Upper lobe of left lung (tissue), 6 donors: ENCODE results near the gene GMPPA. TPM values are rescaled to one million over a fixed set of nuclear protein-coding genes. Genes with fewer than 3 reads are reported as not detected.
A peak's percentile ranks its signal among the peaks of the same experiment; 100 is the strongest.

Experiments used
- ATAC-seq, 2 donors: fragments of 200-7000 bp; cut with Tn5 transposase; one replicate each; pipeline ENCODE4 v1.9.1; 2022; ENCODE audit warnings: mild to moderate bottlenecking in 2 of 2, moderate library complexity in 2 of 2; ENCODE audit not compliant: low FRiP score in 2 of 2
- DNase-seq, 2 donors: peaks; one replicate each; pipeline ENCODE4 v3.0.0-alpha.2; 2019 to 2020
- H3K27ac ChIP-seq, 4 donors: fragments of 200-600 bp; sonication (generic); one replicate each; pipeline ENCODE4 v1.5.1; 2016 to 2019
- H3K27me3 ChIP-seq, 4 donors: fragments of 200-600 bp; sonication (generic); one replicate each; pipeline ENCODE4 v1.5.1; 2017 to 2019
- H3K36me3 ChIP-seq, 4 donors: fragments of 200-600 bp; sonication (generic); one replicate each; pipeline ENCODE4 v1.5.1; 2016 to 2019
- H3K4me1 ChIP-seq, 4 donors: fragments of 200-600 bp; sonication (generic); one replicate each; pipeline ENCODE4 v1.5.1; 2018 to 2019
- H3K4me3 ChIP-seq, 4 donors: fragments of 200-600 bp; sonication (generic); one replicate each; pipeline ENCODE4 v1.5.1; 2017 to 2019; ENCODE audit warnings: mild to moderate bottlenecking in 2 of 4, moderate library complexity in 1 of 4
- H3K9me3 ChIP-seq, 4 donors: fragments of 200-600 bp; sonication (generic); one replicate each; pipeline ENCODE4 v1.5.1; 2018 to 2019
- CTCF ChIP-seq, 6 experiments: fragments of 450-650 bp in 4 of 6; fragments of 200-600 bp in 2 of 6; sonication (generic) in 2 of 6; IDR thresholded peaks; one replicate each; pipeline ENCODE4 v1.5.1; 2016 to 2019; ENCODE audit warnings: antibody characterized with exemption in 6 of 6
- EP300 ChIP-seq, 4 donors: sonication (generic); formaldehyde crosslinking; IDR thresholded peaks; one replicate each; pipeline ENCODE4 v1.5.1; 2017; ENCODE audit warnings: antibody characterized with exemption in 4 of 4, control low read depth in 2 of 4
- POLR2A ChIP-seq, 4 donors: fragments of 450-650 bp; IDR thresholded peaks; one replicate each; pipeline ENCODE4 v1.5.1; 2016 to 2017; ENCODE audit warnings: antibody characterized with exemption in 4 of 4, mild to moderate bottlenecking in 2 of 4
- POLR2AphosphoS5 ChIP-seq, 2 donors: sonication (generic); formaldehyde crosslinking; IDR thresholded peaks; one replicate each; pipeline ENCODE4 v1.5.1; 2017; ENCODE audit warnings: antibody characterized with exemption in 2 of 2
- WGBS, 2 donors: methylation state at CpG; one replicate each; pipeline ENCODE4 v1.1.5; 2017 to 2018; 5-methylcytosine and 5-hydroxymethylcytosine counted together
- total RNA-seq, 6 donors: library from RNA; depleted of rRNA in 4 of 6; stranded (reverse); fragments of >200 nt in 4 of 6; gene quantifications; one replicate each; pipeline versions ENCODE4 v1.1.0 to v1.2.1, GENCODE V29; 2016 to 2021
- donor health status: DM: no; HTN: no; CAD: no; lungs with moderate emphysema.
- donor health status: DM: no; HTN: yes; CAD: no; lungs with severe emphysema.

The GMPPA gene
- total RNA-seq, 6 donors from 2014 or later: 20.8 to 38.5 (median 24.9) TPM

GRCh38 chr2:219489315-219489714 lies 9.4 kb upstream of the GMPPA start:
- no peak overlapping the region for H3K27ac ChIP-seq
- DNase-seq: peak in 1 of 2 donors; percentile 58

GRCh38 chr2:219490186-219490585 lies 8.5 kb upstream of the GMPPA start:
- no peak overlapping the region for H3K4me3 ChIP-seq
- no peaks in the 10 kb centered on the region for H3K36me3 ChIP-seq
- TF ChIP-seq CTCF (IDR thresholded peaks at IDR 0.05) (no peak), POLR2A (IDR thresholded peaks at IDR 0.05) (no peak), EP300 (IDR thresholded peaks at IDR 0.05) (no peak), POLR2AphosphoS5 (IDR thresholded peaks at IDR 0.05) (no peak)
- no peaks in the 10 kb centered on the region for H3K9me3 ChIP-seq
- 87 to 89% methylated on average over 10 to 23 of the region's 23 CpGs for WGBS, 2 donors
- ATAC-seq: no peak
- no peak for DNase-seq
- peaks cover 0 to under 1% (median under 1%) of the 10 kb centered on the region in 4 donors for H3K4me1 ChIP-seq
- H3K27me3 ChIP-seq: peaks cover 0 to 25% (median 4%) of the 10 kb centered on the region in 4 donors
- H3K27ac ChIP-seq: no peak overlapping the region

More at GRCh38 chr2:219489315-219489714, 9.4 kb upstream of the GMPPA start:
- no peak overlapping the region for H3K4me3 ChIP-seq
- peaks cover 3 to 10% (median 8%) of the 10 kb centered on the region in 4 donors for H3K4me1 ChIP-seq
- TF ChIP-seq POLR2AphosphoS5 (IDR thresholded peaks at IDR 0.05): no peak
- TF ChIP-seq POLR2A (IDR thresholded peaks at IDR 0.05): no peak
- no peak for TF ChIP-seq CTCF (IDR thresholded peaks at IDR 0.05)
- no peak for TF ChIP-seq EP300 (IDR thresholded peaks at IDR 0.05)
- peaks cover under 1 to 31% (median 8%) of the 10 kb centered on the region in 4 donors for H3K27me3 ChIP-seq
- no peaks in the 10 kb centered on the region for H3K9me3 ChIP-seq
- 76 to 77% methylated on average over 8 to 9 of the region's 9 CpGs for WGBS, 2 donors
- no peaks in the 10 kb centered on the region for H3K36me3 ChIP-seq
- ATAC-seq: no peak

- Histone ChIP-seq H3K9me3 (no peaks in the 10 kb centered on the region), H3K27ac (no peak overlapping the region), H3K27me3 (peaks cover 0 to 25% (median 4%) of the 10 kb centered on the region in 4 donors), H3K4me3 (no peak overlapping the region), H3K36me3 (no peaks in the 10 kb centered on the region), H3K4me1 (peaks cover 0 to 3% (median 0%) of the 10 kb centered on the region in 4 donors)
- TF ChIP-seq POLR2AphosphoS5 (IDR thresholded peaks at IDR 0.05): no peak
- ATAC-seq: no peak
- no peak for DNase-seq
- 65 to 88% methylated on average over 5 to 10 of the region's 10 CpGs for WGBS, 2 donors
Measured at GRCh38 chr2:219490600-219491130, 8.0 kb upstream of the GMPPA start.

GRCh38 chr2:219491278-219491963 lies 7.3 kb upstream of the GMPPA start:
- no peaks in the 10 kb centered on the region for H3K9me3 ChIP-seq
- peaks cover 0 to 24% (median 7%) of the 10 kb centered on the region in 4 donors for H3K27me3 ChIP-seq
- 69 to 83% methylated on average over 11 to 14 of the region's 14 CpGs for WGBS, 2 donors
- H3K36me3 ChIP-seq: no peaks in the 10 kb centered on the region
- TF ChIP-seq POLR2A (IDR thresholded peaks at IDR 0.05) (no peak), EP300 (IDR thresholded peaks at IDR 0.05) (no peak), CTCF (IDR thresholded peaks at IDR 0.05) (no peak), POLR2AphosphoS5 (IDR thresholded peaks at IDR 0.05) (no peak)
- no peak overlapping the region for H3K27ac ChIP-seq
- no peak for DNase-seq
- H3K4me3 ChIP-seq: no peak overlapping the region
- no peak for ATAC-seq
- H3K4me1 ChIP-seq: peaks cover 0 to 5% (median under 1%) of the 10 kb centered on the region in 4 donors

GRCh38 chr2:219492575-219492974 lies 6.1 kb upstream of the GMPPA start:
- DNase-seq: peak in 1 of 2 donors; percentile 78
- Histone ChIP-seq H3K36me3 (no peaks in the 10 kb centered on the region), H3K27ac (no peak overlapping the region), H3K9me3 (no peaks in the 10 kb centered on the region), H3K4me3 (no peak overlapping the region), H3K4me1 (peaks cover 8 to 16% (median 12%) of the 10 kb centered on the region in 4 donors), H3K27me3 (peaks cover 0 to 31% (median 15%) of the 10 kb centered on the region in 4 donors)
- 64% methylated on average over 17 of the region's 20 CpGs; no CpG with 5 or more reads in 1 of the 2 donors for WGBS, 2 donors
- no peak for TF ChIP-seq POLR2AphosphoS5 (IDR thresholded peaks at IDR 0.05)
- TF ChIP-seq CTCF (IDR thresholded peaks at IDR 0.05): no peak
- TF ChIP-seq POLR2A (IDR thresholded peaks at IDR 0.05): no peak
- TF ChIP-seq EP300 (IDR thresholded peaks at IDR 0.05): no peak
- no peak for ATAC-seq
